ENCODE measurements around the gene PLD1.

Gene PLD1

DNA sequence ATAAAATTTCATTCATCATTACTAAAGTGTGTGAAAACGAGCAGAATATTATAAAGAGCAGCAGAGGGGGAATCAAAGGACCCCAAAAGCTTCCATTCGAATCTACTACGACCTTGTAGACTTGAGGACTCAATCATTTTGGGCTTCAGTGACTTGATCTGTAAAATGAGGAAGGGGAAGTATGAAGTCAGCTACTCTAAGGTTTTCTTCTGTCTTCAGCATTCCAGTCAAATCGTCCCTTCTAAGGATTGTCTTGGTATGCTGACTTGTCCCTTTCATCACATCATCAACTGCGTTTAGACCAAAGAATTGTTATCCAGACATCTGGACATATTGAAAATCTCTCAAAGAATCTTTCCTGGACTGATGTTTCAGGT lies 44.8 kb downstream of the PLD1 start:
- H3K4me3 ChIP-seq (ENCODE audit: low read length): no peak overlapping the region
- no peak for DNase-seq (ENCODE audit: low read depth)
- TF ChIP-seq, protein P1, sequence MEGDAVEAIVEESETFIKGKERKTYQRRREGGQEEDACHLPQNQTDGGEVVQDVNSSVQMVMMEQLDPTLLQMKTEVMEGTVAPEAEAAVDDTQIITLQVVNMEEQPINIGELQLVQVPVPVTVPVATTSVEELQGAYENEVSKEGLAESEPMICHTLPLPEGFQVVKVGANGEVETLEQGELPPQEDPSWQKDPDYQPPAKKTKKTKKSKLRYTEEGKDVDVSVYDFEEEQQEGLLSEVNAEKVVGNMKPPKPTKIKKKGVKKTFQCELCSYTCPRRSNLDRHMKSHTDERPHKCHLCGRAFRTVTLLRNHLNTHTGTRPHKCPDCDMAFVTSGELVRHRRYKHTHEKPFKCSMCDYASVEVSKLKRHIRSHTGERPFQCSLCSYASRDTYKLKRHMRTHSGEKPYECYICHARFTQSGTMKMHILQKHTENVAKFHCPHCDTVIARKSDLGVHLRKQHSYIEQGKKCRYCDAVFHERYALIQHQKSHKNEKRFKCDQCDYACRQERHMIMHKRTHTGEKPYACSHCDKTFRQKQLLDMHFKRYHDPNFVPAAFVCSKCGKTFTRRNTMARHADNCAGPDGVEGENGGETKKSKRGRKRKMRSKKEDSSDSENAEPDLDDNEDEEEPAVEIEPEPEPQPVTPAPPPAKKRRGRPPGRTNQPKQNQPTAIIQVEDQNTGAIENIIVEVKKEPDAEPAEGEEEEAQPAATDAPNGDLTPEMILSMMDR (conservative IDR thresholded peaks at IDR 0.05; ENCODE audit: low read length): no peak

DNA sequence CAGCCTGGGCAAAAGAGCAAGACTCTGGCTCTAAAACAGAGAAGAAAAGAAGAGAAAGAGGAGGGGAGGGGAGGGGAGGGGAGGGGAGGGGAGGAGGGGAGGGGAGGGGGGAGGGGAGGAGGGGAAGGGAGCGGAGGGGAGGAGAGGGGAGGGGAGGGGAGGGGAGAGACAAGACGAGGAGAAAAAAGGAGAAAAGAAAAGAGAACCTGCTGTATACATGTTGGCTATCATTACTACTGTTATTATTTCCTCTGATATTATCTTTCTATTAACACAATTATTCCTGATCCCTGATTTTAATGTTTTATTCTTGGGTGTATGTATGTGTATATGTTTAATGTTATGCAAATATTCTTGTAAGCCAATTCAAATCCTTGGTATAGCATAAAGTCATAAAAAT lies 46.9 kb downstream of the PLD1 start:
- no peak overlapping the region for H3K4me3 ChIP-seq (ENCODE audit: low read length)
- TF ChIP-seq, protein P1 (conservative IDR thresholded peaks at IDR 0.05; ENCODE audit: low read length): no peak
- DNase-seq (ENCODE audit: low read depth): no peak

DNA sequence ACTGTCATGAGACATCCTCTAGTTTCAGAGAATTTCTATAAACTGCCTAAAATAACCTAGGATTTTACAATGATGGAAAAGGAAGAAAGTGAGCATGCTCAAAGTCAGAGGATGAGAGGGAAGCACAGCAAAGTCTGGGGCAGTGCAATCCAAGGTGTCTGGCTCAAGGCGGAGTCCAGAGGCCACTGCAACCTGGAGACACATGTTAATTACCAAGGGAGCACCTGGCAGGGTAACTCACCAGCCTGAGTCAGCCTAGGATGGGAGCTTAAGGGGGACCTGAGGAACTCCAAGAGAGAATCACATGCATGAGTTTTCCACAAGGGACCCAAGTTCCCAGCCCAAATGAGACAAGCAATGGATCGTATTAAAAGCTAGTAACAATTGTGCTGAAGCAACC lies 49.8 kb downstream of the PLD1 start:
- TF ChIP-seq, protein P1 (conservative IDR thresholded peaks at IDR 0.05; ENCODE audit: low read length): no peak
- H3K4me3 ChIP-seq (ENCODE audit: low read length): no peak overlapping the region
- DNase-seq (ENCODE audit: low read depth): no peak

DNA sequence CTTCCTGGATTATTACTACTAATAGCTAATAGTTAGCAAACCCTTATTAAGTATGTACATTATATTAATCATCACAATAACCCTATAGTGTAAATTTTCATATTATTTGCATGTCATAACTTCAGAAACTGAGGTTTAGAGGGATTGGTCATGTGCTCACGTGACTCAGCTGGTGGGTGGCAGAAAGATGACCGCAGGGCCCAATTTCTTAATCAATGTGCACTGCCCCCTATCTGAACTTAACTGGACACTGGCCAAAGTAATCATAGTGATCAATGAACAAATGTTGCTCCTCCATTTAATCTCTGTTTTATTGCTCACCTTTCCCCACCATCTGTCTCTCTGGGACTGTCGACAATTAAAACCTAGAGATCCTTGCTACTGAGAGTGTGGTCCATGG lies 52.2 kb downstream of the PLD1 start:
- TF ChIP-seq, protein P1 (conservative IDR thresholded peaks at IDR 0.05; ENCODE audit: low read length): no peak
- H3K4me3 ChIP-seq (ENCODE audit: low read length): no peak overlapping the region
- no peak for DNase-seq (ENCODE audit: low read depth)

DNA sequence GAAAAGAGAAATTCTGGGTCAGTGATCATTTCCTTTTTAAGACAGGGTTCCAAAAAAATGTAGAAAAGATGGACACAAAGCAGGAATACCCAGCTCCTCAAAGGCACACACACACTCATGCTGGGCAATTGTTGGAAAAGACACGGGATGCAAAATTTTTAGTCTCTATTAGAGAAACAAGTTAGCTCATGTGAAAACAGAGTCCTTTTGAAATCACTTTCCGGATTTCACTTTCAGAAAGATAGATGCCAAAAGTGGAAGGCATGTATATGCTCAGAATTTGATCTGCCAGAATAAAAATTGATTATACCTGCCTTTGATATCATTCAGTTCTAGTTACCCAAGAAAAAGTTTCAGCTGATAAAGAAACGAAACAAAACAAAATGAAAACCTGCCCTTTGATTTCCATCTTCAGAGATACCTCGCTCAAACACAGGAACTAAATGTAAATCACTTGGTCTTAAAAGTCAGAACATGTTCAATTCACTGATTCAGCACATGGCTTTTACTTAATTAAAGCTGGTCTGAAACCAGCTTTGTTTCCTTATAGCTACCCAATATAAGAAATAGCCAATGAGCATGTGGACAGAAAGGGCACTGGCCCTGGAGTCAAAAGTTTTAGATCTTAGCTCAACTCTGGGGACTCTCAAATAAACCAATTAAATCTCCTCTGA lies 52.8 kb downstream of the PLD1 start:
- no peak overlapping the region for H3K4me3 ChIP-seq (ENCODE audit: low read length)
- DNase-seq (ENCODE audit: low read depth): no peak
- TF ChIP-seq, protein P1 (conservative IDR thresholded peaks at IDR 0.05; ENCODE audit: low read length): no peak

DNA sequence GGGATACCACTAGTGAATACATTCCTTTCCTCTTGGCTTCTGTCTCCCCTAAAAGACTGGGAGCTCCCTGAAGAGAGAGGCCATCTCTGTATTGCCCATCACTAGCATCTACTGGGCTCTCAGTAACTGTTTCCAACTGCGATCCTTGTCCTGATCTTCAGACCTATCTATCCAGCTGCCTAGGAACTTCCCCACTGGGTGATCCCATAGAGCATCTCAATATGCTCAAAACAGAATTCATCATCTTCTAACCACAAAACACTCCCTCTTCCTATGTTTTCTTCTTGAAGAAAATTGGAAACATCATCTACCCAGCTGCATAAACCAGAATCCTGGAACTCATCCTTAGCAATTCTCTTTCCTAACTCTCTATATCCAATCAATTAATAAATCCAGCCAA lies 54.6 kb downstream of the PLD1 start:
- TF ChIP-seq, protein P1 (conservative IDR thresholded peaks at IDR 0.05; ENCODE audit: low read length): no peak
- DNase-seq (ENCODE audit: low read depth): no peak
- H3K4me3 ChIP-seq (ENCODE audit: low read length): no peak overlapping the region

DNA sequence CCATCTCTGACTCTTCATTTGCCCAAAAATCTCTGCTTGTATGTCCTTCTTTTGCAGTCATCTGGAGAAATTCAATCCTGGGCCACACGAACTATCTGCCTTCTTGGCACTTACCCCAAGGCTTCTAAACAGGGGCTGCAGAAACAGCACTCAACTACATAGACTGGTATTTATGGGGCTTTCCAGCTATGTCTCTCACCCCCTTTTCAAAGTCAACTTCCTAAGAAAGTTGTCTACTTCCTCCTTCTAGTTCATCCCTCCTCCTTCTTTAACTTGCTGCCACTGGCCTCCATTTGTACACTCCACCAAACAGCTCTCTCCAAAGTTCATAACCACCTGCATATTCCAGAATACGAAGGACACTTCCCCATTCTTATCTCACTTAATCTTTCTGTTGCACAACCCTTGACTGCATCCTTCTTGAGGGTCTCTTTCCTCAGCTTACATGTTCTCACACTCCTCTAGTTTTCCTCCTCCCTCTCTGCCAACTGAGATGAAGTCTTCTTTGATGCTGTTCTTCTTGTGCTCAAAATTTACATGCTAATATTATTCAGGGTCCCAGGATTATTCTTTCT lies 55.2 kb downstream of the PLD1 start:
- H3K4me3 ChIP-seq (ENCODE audit: low read length): no peak overlapping the region
- TF ChIP-seq, protein P1 (conservative IDR thresholded peaks at IDR 0.05; ENCODE audit: low read length): no peak
- DNase-seq (ENCODE audit: low read depth): no peak
